Tongue (tissue), 2 donors: ENCODE data around the gene PDGFD. TPM values are rescaled to one million over a fixed set of nuclear protein-coding genes. Genes with fewer than 3 reads are reported as not detected.

ENCODE experiments used
- DNase-seq: peaks from one replicate; pipeline ENCODE4 v3.0.0-alpha.2; 2015
- total RNA-seq: library from RNA; depleted of rRNA; stranded (reverse); fragments of >200 nt; gene quantifications from one replicate; pipeline ENCODE4 v1.2.3, GENCODE V29; 2014

The PDGFD gene
- total RNA-seq, result 9.5 TPM

DNA sequence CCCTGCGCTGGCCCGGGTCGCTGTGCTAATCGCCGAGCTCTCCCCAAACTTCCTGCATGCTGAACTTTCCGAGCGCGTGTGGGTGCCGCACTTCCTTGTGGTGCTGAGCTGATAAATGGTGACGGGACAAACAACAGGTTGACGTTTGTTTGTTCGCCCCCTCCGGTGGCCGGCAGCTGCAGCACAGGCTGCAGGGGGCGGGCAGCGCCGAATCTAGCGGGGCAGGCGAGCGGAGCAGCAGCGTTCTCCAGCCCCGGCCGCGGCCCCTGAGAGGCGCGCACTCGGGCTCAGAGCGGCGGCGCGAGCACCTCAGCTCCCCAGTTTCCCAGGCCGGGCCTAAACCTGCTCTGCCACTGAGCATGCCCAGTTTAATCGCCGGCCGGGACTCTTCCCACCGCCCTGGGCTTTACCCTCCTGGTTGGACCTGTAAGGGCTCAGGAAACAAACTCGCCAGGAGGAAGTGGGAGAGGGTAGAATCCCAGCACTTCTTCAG, at the start of gene PDGFD:
Gene PDGFD (minus strand): TSS at position 120 of the 493 bp plus-strand sequence.
- DNase-seq, result peak; percentile 80

DNA sequence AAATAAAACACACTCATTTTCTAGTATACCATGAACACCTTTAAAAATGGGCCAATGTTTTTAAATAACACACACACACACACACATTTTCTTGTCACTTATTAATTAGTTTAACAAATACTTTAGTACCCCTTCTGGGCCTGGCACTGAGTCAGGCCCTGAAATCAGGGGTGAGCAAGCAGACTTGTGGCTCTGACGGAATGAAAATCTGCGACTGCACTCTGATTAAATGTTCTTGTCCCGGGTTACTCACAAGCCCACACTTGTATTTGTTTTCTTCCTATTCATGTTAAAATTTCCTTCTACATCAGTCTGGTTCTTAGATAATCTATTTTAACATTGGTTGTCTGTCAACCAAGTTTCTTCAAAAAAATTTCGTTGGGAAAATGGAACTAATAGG, 43.0 kb upstream of the PDGFD start:
- DNase-seq, result no peak

DNA sequence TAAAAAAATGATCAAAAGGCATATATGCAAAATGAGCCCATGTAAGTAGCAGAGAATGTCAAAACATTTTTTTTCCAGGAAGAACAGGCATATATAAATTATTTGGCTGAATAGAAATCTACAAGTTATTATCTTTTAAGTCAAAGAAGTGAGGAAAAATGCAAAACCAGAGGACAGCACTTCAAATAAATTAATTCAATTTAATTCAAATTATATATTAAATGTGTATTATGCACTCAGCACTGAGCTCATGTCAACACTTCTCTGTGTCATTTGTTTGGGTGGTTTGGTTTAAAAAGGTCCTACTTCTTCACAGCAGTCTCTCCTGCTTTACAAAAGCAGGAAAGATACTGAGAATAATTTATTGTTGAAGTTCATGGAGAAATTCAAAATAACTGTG, 41.9 kb upstream of the PDGFD start:
- no peak for DNase-seq

DNA sequence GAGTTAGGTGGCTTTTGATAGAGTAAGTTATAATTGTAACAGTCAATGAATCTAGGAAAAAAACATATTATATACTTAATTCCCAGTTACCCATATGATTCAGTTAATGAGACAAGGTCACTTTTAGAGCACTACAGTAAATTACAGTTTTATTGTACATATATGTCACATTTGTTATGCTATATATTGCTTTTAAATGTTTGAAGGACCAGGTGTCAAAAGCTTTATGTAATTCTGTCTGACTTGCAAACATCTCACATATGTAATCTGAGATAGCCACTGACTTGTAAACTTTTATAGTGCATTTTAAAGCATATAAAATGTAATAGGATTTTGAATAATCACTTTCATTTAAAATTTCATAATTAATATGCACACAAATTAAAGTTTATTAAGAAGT, 36.7 kb upstream of the PDGFD start:
- DNase-seq, result no peak

DNA sequence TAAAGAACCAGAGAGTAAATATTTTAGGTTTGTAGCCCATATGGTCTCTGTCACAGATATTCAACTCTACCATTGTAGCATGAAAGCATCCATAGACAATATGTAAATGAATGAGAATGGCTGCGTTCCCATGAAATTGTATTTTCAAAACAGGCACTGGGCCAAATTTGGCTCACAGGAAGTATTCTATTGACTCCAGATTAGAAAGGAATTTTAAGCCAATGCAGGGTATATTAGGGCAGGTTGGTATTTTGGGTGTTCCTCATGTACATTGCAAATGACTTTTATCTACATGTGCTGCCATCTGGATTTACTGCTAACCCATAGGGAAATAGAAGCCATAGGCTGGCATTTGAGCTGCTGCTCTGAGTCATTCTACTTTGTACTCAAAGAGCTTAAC, 35.1 kb upstream of the PDGFD start:
- DNase-seq, result peak; percentile 4

DNA sequence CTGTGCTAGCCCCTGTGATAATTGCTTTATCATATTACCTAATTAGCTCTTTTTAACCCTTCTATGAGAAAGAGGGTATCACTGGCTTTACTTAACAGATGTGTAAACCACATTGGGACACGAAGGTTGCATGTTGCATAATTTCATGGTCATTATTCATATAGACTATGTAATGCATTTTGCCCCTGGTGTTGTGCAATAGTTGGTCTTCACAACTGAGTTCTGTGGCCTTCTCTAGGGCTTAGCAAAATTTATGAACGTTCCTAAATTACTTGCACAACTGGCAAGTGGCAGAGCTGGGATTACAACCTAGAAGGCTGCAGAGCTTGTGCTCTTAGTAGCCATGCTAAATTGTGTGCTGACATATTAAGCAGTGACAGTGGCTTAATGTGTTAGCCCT, 34.6 kb upstream of the PDGFD start:
- DNase-seq, result no peak

DNA sequence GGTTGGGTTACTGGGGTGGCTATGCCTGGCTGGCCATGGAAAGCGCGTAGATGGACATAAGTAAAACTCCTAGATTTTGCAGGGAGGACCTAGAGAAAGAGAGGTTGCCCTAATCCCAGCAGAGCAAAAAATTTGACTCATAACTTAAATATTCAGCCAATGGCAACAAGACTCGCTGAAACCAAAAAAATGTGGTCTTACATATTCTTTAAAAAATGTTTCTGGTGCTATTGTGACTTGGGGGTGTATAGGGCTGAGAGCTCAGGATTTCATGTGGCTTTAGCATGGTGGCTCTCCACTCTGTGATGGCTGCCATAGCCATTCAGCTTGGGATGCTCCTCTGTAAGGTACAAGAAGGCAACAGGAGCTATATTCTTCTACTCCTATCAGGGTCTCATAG, 27.2 kb upstream of the PDGFD start:
- no peak for DNase-seq

DNA sequence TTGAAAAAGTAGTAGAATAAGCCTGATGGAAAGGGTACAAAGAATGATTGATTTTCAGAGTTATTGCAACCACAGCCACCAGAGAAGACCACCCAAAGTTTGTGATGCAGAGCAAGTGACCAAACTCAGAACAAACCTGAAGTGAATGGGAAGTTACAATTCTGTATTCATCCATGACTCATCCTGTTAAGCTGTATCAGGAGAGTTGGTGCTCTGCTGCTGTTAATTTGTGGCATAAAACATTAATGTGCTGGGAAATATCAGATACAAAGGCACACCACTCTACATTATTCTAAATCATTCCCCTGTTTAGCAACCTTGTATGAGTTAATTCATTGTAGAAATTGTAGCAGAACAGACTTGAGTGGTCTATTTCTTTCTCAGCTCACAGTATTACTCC, 19.6 kb upstream of the PDGFD start:
- no peak for DNase-seq

DNA sequence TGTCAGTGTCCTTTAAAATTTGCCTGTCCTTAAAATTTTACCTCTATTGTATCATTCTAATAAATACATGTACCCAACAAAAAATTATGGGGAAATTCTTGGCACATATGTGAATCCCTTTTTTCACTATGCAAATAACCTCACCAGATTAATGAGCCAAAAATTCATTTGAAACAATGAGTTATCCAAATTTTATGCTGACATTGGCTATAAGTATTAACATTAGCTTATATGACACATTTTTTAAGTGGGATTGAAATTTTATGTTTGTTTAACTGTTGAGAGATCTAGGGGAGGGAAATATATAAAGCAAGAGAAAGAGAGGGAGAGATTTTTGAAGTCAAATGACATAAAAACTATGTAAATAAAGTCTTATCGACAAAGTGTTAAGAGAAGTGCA, 11.8 kb upstream of the PDGFD start:
- DNase-seq, result no peak

DNA sequence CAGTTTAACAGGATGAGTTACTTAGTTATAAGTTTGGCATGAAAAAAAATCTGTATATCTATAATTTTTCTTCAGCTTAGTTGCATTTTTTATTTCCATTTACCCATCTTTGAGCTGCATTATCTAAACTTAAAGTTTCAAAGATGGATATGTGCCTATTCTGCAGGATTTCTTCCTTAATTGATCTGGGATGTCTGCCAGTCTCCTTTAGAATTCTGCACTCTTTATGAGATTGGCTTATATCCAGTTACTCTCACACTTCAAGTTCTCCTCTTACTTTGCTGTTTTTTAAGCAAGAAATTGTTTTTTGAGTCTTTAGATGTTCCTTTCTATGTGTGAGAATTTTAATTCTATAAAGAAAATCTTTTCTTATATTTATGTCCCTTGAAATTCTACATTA, 5.1 kb upstream of the PDGFD start:
- no peak for DNase-seq

DNA sequence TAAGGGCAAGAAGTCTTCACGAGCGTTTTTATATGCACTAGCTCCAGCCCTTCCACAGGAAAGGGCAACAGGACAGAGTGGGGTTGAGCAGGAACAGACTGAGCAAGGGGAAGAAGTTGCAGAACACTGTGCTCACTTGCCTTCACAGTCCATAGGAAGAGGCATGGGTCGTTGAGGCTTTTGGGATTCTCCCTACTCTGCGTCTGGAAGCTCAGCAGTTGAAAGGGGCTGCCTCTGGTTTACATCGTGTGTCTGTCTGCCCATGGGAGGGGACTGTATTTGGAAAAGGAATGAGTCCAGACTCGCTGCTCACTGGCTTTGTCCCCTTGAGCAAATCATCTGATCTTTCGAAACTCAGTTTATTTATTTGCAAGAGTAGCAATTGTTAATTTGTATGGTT, 1.1 kb upstream of the PDGFD start:
- no peak for DNase-seq

DNA sequence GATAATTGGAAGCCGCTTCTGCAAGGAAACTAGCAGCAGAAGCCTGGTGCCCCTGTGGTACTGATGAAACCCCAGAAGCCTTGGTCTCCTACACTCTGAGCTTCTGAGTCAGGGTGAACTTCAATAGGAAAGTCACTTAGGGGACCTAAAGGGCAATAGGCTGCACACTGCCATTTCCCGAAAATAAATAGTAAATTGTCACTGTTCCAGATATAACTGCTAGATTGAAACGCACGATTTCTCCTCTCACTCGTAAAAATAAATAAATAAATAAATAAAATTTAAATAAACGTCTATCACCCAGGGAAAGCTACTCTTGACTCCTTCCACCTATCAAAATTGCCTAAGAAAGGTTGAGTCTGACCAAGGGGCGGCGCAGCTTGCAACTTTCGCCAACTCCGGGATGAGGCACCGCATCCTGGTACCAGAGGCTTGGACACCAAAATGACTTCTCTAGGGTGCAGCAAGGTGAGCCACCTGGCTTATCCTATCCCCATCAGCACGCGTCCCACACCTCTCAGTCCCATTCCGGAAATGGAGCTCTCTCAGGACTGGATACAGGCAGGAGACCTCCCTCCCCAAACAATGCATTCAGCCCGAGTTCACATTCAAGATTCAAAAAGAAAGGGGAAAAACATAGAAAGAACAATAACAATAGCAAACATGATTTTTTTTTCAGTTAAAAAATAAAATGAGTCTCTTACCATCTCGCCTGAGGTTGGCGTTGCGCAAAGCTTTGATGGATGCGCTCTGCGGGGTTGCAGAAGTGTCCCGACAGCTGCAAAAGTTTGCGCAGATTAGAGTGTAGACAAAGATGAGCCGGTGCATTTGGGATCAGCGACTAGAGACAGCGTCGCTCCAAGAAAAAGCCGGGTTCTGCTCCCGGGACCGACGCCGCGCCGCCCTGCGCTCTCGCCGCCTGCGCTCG, 583 bp downstream of the PDGFD start:
- DNase-seq, result peak; percentile 48

DNA sequence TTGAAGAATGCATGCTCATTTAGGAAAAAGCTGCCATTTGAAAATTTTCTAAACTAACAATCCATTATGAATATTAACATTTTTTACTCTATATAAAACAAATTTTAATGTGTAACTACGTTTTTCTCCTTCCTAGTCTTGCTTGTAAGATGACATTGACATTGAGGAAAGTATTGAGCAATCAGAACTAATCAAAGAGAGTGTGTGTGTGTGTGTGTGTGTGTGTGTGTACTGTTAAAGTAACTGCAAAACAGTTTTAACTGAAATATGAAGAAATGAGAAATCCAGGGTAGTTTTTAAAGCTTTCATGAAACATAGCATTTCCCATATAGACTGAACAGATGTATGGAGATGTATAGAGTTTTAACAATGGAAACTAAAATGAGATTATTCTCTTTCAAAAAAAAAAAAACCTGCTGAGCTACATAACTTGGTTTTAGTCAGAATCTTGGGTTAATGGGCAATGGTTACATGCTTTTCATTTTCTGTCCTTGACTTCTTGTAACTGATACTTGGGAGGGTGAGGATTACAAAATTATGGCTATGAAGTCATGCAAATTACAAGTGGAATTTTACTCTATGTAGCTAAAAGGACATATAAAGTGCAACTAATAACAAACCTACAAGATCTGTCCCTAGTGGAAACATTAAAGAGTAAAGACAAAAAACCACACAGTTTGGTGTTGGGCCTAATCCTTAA, 2.0 kb downstream of the PDGFD start:
- DNase-seq, result peak; percentile 24

DNA sequence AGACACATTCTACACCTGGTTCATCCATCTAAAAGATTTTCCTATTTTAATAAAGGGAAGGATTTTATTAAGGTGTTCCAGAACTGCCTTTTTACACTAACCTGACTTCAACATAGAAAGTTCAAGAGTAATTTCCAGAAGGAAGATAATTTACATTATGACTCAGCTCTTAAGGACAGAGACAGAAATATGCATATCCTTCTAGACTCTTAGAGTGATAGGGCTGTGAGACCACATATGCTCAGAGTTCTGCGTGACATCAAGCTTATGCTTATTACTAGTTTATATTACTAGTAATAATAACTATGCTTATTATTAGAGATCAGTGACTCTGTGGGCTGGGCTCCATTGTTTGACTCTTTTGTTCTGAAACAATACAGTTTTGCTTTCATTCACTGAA, 4.6 kb downstream of the PDGFD start:
- no peak for DNase-seq

DNA sequence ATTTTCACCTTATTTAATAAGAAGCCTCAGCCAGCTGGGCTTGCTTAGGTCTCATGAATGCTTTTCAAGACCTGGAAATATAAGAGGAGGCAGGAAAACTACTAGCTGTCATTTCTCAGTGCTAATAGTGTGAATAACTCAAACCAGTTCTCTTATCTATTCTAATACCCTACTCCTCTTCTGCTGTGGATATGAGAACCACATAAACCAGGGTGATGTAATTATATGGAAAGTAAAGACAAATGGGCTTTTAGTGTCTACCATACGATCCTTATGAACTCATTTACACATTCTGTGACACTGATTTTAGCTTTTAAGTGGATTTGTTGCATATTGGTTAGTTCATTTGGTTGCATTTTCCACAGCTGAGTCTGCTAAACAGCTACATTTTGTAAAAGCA, 8.6 kb downstream of the PDGFD start:
- DNase-seq, result no peak

DNA sequence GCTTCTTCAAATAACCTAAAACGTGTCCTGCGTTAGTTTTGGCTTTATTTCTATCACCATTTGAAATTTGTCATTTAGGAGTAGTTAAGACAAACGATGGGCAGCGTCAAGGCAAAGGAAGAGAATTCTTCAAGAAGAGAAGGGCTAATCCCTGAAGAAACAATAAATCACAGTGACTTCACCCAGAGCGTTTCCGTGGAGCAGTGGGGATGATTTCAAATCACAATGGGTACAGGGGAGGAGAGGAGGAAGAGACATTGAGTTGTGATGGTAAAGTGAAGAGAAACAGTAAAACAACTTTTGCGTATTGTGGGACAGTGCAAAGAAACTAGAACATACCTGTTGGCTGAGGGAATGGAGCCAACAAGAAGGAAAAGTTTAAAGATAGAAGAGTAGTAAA, 9.7 kb downstream of the PDGFD start:
- no peak for DNase-seq

DNA sequence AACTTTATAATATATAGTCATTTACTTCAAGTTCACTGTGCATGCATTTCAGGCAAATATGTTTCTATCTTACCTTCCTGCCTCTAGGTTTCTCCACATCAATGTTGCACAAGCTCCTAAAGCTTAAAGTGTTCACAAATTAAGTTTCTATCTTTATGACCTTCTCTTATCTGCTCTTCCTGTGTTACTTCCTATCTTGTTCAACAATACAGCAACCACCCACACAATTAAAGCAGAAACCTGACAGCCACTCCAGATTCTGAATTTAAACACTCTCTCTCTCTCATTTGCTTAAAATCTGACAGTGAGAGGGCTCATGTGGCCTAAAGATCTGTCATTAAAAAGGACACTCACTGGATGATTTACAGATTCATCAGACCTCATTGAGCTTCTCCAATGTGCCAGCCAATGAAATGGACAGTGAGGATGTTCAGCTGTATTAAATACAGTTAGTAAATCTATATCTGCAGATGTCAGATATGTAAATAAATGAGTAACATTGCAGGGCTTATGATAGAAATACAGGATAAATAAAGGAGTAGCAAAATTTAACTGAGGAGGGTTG, 10.9 kb downstream of the PDGFD start:
- DNase-seq, result no peak

DNA sequence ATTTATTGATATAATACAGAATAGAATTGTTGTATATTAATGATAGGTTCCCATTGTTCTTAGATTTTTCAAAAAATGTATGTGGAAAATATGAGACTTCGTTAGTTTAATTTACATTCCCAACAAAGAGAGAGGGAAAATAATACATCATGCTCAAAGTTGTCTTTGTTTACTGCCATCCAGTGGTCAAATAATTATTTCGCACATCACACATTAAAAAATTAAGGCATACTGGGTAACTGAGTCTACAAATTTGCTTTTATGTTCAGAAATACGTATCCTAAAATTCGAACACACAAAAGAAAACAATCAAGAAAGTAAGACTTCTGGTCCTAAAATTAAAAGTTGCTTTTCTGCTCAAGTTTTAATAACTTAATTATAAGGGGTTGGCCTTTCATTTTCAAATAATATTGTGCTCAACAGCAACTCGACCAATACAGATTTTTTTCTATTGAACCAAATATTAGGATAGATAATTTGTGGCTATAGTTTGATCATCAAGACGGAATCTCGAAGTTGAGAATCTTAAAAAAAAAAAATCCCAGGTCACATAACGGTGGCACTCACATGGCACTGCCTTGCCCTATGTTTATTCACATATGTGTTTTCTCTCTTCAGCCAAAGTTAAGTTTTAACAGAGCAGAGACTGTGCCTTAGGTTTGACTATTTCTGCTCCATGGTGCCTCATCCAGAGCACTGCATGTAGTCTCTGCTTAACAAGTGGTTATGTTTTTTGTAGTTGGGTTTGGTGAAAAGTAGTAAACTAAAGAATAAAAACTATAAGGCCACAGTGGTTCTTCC, 12.3 kb downstream of the PDGFD start:
- DNase-seq, result peak; percentile 11

DNA sequence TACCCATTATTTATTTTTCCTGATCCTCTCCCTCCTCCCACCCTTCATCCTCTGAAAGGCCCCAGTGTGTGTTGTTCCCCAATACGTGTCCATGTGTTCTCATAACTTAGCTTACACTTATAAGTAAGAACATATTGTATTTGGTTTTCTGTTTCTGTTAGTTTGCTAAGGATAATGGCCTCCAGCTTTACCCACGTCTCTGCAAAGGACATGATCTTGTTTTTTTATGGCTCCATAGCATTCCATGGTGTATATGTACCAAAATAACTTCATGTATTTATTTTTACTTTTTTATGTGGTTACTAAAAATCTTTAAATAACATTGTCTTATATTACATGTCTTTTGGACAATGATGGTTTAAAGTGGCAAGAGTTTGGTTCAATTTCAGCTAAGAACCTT, 15.2 kb downstream of the PDGFD start:
- no peak for DNase-seq

DNA sequence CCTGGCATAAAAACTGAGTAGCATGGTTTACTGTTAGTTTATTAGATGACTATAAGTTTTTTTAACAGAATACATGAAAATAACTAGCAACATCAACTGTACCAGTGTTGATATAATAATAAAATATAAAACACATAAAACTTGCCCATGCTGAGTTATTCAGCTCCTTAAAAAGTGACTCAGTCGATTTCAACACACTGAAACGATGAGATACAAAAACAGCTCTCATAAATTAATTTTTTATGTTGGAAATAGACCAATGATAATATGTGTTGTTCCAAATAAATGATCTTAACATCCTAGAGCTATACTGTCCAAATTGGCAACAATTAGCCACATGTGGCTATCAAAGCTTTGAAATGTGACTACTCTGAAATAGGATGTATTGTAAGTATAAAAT, 15.9 kb downstream of the PDGFD start:
- no peak for DNase-seq

DNA sequence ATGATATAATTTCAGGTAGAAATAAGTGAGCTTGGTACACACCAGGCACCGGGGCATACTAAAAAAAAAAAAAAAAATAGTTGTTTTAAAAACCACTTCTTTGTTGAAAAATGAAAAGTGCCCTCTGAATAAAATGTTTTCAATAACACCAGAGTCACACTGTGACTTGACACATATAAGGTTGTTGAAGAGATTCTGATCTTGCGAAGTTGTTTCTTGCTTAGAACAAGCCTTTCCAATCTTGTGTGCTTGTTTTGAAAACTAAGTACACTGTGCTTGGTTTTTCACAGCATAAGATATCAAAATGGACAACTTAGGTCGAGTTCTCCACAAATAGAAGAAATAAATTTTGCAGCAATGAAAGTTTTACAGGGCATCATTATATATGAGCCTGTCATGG, 17.0 kb downstream of the PDGFD start:
- no peak for DNase-seq

DNA sequence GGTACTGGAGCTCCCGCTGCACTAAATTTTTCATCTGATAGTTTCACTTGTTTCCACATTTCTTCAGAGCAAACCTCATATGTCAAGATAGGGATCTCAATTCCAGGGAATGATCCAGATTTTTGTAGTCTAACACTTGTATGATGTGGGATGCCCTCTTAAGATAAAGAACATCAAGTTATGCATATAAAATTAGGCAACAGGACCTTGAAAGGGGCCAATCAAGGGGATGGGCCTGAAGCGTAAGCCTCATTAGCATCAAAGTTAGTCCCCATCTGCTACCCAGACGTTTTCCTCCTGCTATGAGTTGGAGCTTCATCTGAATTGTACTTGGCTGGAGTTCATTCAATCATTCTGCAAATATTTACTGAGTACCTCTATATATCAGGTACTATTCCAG, 17.5 kb downstream of the PDGFD start:
- no peak for DNase-seq
